PFSK-1 (cell line): ENCODE data around the gene KLHDC7B.

Experiments
- FOXP2 ChIP-seq: optimal IDR thresholded peaks from 2 replicates; pipeline ENCODE3; 2011; ENCODE audit warnings: borderline replicate concordance, control low read depth, inconsistent platforms; ENCODE audit not compliant: insufficient read depth; ENCODE audit errors: extremely low read length, extremely low read depth
- POLR2AphosphoS5 ChIP-seq: IDR thresholded peaks from 2 replicates; pipeline ENCODE4 v1.6.1; 2012; ENCODE audit warnings: low read depth, mild to moderate bottlenecking, control low read depth, low read length, moderate library complexity
- SIN3A ChIP-seq: IDR thresholded peaks from 2 replicates; pipeline ENCODE4 v1.6.1; 2012; ENCODE audit warnings: mild to moderate bottlenecking, low read length, moderate library complexity, borderline replicate concordance; ENCODE audit not compliant: insufficient read depth
- TAF1 ChIP-seq: IDR thresholded peaks from 2 replicates; pipeline ENCODE4 v1.6.1; 2012; ENCODE audit warnings: low read length, control low read depth, borderline replicate concordance; ENCODE audit not compliant: insufficient read depth
- TF ChIP-seq, protein P1 (sequence below), 2 experiments: IDR thresholded peaks; 2 replicates each; pipeline versions ENCODE4 v1.6.1 to v1.8.0; 2011 to 2012; ENCODE audit warnings: low read depth in 2 of 2, low read length in 2 of 2, control low read depth in 1 of 2, inconsistent platforms in 1 of 2, mild to moderate bottlenecking in 1 of 2, moderate library complexity in 1 of 2; ENCODE audit not compliant: insufficient read depth in 1 of 2

The KLHDC7B gene

DNA sequence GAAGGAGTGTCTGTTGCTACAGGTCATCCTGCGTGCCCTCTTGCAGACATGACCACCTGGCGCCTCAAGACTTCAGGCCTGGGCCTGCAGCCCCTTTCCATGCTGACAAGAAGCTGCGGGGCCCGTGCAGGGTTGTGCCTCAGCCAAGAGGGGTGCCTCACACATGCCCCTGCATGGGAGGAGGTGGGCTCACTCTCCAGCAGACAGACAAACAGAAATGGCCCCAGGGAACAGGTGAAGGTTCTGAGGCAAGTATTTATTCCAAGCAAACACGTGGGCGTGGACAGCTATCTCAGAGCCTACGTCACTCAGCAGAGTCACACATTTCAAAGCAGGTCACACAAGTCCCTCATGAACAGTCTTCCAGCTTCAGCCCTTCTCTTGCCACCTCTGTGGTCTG lies 22.9 kb downstream of the KLHDC7B start:
- TF ChIP-seq FOXP2 (no peak), TAF1 (no peak), SIN3A (no peak)
- TF ChIP-seq, protein P1, sequence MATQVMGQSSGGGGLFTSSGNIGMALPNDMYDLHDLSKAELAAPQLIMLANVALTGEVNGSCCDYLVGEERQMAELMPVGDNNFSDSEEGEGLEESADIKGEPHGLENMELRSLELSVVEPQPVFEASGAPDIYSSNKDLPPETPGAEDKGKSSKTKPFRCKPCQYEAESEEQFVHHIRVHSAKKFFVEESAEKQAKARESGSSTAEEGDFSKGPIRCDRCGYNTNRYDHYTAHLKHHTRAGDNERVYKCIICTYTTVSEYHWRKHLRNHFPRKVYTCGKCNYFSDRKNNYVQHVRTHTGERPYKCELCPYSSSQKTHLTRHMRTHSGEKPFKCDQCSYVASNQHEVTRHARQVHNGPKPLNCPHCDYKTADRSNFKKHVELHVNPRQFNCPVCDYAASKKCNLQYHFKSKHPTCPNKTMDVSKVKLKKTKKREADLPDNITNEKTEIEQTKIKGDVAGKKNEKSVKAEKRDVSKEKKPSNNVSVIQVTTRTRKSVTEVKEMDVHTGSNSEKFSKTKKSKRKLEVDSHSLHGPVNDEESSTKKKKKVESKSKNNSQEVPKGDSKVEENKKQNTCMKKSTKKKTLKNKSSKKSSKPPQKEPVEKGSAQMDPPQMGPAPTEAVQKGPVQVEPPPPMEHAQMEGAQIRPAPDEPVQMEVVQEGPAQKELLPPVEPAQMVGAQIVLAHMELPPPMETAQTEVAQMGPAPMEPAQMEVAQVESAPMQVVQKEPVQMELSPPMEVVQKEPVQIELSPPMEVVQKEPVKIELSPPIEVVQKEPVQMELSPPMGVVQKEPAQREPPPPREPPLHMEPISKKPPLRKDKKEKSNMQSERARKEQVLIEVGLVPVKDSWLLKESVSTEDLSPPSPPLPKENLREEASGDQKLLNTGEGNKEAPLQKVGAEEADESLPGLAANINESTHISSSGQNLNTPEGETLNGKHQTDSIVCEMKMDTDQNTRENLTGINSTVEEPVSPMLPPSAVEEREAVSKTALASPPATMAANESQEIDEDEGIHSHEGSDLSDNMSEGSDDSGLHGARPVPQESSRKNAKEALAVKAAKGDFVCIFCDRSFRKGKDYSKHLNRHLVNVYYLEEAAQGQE (IDR thresholded peaks at IDR 0.05; ENCODE audit: insufficient read depth in 1 of 2, low read depth in 2 of 2, low read length in 2 of 2), result no peak

DNA sequence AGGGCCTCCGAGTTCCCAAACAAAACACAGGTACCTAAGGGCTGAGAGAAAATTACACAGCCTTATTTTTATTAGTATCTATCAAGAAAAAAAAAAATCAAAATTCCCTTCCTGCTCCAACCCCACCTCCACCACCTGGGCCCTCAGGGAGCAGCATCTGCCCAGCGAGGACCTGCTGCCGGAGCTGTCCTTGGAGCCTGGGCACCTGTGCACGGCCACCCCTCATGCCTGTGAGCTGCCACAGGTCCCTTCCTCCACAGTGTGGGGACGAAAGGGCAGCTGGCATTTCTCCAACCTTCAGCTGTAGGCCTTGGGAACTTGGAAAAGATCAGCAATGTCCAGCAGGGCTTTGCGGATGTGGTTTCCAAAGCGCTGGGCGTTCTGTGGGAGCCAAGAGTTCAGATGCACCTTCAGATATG lies 23.4 kb downstream of the KLHDC7B start:
- no peak for TF ChIP-seq FOXP2
- TF ChIP-seq, protein P1 (IDR thresholded peaks at IDR 0.05; ENCODE audit: insufficient read depth in 1 of 2, low read depth in 2 of 2, low read length in 2 of 2), result no peak
- TF ChIP-seq POLR2AphosphoS5, result no peak
- TF ChIP-seq SIN3A, result no peak
- TF ChIP-seq TAF1, result no peak

DNA sequence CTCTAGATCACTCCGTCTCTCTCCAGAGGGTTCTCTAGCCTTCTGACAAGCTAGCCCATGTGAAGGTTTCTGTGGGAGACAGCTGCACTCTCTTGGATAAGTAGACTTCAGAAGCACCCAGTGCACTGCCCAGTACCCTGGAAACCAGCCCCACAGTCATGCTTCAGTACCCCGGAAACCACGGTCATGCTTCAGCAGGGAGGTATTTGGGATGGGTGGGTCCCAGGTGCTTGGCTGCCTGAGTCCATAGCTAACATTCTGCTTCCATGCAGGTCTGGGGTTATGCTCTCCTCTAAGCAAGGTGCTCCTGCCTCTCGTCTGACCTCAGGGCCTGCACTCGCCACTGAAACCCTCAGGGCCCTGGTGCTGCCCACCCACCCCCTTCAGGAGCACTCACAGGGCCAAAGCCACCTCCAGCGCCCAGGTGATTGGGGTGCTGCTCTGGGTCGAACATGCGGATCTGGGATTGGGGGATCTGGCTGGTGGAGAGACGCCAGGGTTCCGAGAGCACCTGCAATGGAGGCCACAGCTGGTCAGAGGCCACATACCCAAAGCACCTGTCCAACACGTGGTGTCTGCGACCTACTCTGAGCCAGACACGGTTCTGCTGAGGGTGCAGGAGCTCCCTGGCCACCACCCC lies 24.3 kb downstream of the KLHDC7B start:
- TF ChIP-seq FOXP2 (no peak), POLR2AphosphoS5 (no peak)
- TF ChIP-seq, protein P1 (IDR thresholded peaks at IDR 0.05; ENCODE audit: insufficient read depth in 1 of 2, low read depth in 2 of 2, low read length in 2 of 2), result no peak

DNA sequence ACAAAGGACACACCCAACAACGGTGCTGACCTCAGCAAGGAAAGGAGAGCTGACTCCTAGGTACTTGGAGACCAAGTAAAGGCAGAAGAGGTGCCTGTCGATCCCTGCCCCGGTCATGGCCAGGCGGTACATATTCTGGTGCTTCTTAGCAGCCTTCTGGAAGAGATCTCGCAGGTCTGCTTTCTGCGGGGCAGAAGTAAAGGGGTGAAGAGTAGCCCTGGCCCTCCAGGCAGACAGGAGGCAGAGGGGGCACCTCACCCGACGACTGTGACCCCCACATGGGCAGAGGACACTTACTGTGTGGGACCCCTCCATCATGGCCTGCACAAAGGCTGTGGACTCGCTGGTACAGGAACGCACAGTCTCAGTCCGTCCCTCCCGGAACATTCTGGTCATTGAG lies 25.2 kb downstream of the KLHDC7B start:
- TF ChIP-seq TAF1 (no peak), FOXP2 (no peak), POLR2AphosphoS5 (no peak), SIN3A (no peak)
- TF ChIP-seq, protein P1 (IDR thresholded peaks at IDR 0.05; ENCODE audit: insufficient read depth in 1 of 2, low read depth in 2 of 2, low read length in 2 of 2), result no peak

DNA sequence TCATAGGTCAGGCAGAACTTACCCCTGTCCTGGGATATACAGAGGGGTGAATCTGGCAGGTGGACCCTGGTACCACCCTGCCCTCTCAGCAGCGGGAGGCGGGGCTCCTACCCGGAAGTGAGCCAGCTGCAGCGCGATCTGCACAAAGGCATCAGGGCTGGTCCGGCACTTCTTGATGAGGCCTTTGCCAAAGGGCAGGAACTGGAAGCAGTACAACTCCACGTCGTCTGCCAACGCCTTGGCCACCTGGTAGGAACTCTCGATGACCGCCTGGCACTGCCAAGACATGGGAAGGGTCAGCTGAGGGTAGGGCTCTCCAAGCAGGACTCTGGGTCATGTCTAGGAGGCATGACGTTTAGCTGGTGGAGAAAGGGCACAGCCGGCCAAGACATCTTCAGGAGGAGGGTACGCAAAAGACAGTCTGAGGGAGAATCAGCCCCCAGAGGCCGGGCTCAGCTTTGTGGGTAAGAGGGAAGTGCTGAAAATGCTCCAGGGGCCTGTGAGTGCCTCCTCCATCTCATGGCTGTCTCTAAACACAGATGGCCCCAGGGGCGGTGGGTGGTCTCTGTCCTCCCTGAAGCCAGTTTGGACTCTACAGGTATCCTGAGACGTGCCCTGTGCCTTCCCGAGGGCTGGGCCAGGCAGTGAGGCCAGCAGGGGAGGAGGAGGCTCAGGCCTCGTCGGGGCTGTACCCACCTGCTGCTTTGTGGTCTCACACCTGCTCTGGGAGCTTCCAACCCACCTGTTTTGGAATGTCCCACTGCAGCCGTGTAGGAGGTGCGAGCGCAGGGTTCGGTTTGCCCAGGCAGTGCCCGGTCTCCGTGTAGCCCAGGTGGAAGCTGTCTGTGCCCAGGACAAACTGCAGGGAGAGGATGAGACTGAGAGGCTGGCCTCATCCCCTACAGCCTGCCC lies 25.8 kb downstream of the KLHDC7B start:
- no peak for TF ChIP-seq SIN3A
